Cardiac fibroblast (primary cell): ENCODE results near the gene LUM.

Experiments used
- DNase-seq, 2 donors: peaks; one replicate each; pipeline versions ENCODE4 v3.0.0 to v3.0.0-alpha.2; 2010; ENCODE audit warnings: low read depth in 2 of 2
- H3K4me3 ChIP-seq, 2 donors: replicated peaks in 1 of 2; 1 replicate in 1 of 2; 2 replicates in 1 of 2; pipeline ENCODE4 v1.5.1; 2011; ENCODE audit warnings: low read depth in 2 of 2, low read length in 2 of 2, mild to moderate bottlenecking in 2 of 2, moderate library complexity in 1 of 2
- CTCF ChIP-seq: IDR thresholded peaks from one replicate; pipeline ENCODE4 v1.5.1; 2011; ENCODE audit warnings: low read depth, mild to moderate bottlenecking, low read length, inconsistent platforms

LUM gene

GRCh38 chr12:91104812-91105466 is 6.4 kb downstream of the LUM start:
- H3K4me3 ChIP-seq = no peak overlapping the region
- no peak for TF ChIP-seq CTCF
- no peak for DNase-seq

- no peak overlapping the region for H3K4me3 ChIP-seq
- TF ChIP-seq CTCF = no peak
- no peak for DNase-seq
These were observed 7.7 kb downstream of the LUM start for GRCh38 chr12:91103624-91104023.

GRCh38 chr12:91103101-91103500 is 8.2 kb downstream of the LUM start:
- DNase-seq = no peak
- no peak for TF ChIP-seq CTCF
- no peak overlapping the region for H3K4me3 ChIP-seq

GRCh38 chr12:91100906-91101305 is 10.4 kb downstream of the LUM start:
- peak in 1 of 2 donors; percentile 27 for DNase-seq
- no peak for TF ChIP-seq CTCF
- no peak overlapping the region for H3K4me3 ChIP-seq

GRCh38 chr12:91099836-91100235 is 11.5 kb downstream of the LUM start:
- TF ChIP-seq CTCF = no peak
- DNase-seq = no peak
- H3K4me3 ChIP-seq = no peak overlapping the region

- DNase-seq = no peak
- no peak for TF ChIP-seq CTCF
- H3K4me3 ChIP-seq = no peak overlapping the region
These were observed 12.0 kb downstream of the LUM start for GRCh38 chr12:91099341-91099740.

- no peak for TF ChIP-seq CTCF
- peak; percentile 93 to 94 for DNase-seq
- H3K4me3 ChIP-seq = no peak overlapping the region
These were observed 12.4 kb downstream of the LUM start for GRCh38 chr12:91098941-91099340.
